ENCODE results near the gene IFNLR1.

IFNLR1 gene

GRCh38 chr1:24191860-24192259 is 4.8 kb upstream of the IFNLR1 start:
- no peak for TF ChIP-seq CTCF (IDR thresholded peaks at IDR 0.05; ENCODE audit: control insufficient read depth, insufficient read depth, low read depth, low read length, missing control alignments)
- no peak overlapping the region for H3K4me3 ChIP-seq (ENCODE audit: control insufficient read depth, low read depth, low read length)
- no peak for DNase-seq (ENCODE audit: low read depth)

- no peak for TF ChIP-seq CTCF (IDR thresholded peaks at IDR 0.05; ENCODE audit: control insufficient read depth, insufficient read depth, low read depth, low read length, missing control alignments)
- no peak overlapping the region for H3K4me3 ChIP-seq (ENCODE audit: control insufficient read depth, low read depth, low read length)
- no peak for DNase-seq (ENCODE audit: low read depth)
These were observed 3.9 kb upstream of the IFNLR1 start for GRCh38 chr1:24190983-24191461.

GRCh38 chr1:24189528-24189927 is 2.4 kb upstream of the IFNLR1 start:
- no peak for DNase-seq (ENCODE audit: low read depth)
- H3K4me3 ChIP-seq (ENCODE audit: control insufficient read depth, low read depth, low read length): no peak overlapping the region
- no peak for TF ChIP-seq CTCF (IDR thresholded peaks at IDR 0.05; ENCODE audit: control insufficient read depth, insufficient read depth, low read depth, low read length, missing control alignments)

GRCh38 chr1:24186711-24186992 is 437 bp downstream of the IFNLR1 start:
- no peak for DNase-seq (ENCODE audit: low read depth)
- no peak overlapping the region for H3K4me3 ChIP-seq (ENCODE audit: control insufficient read depth, low read depth, low read length)
- no peak for TF ChIP-seq CTCF (IDR thresholded peaks at IDR 0.05; ENCODE audit: control insufficient read depth, insufficient read depth, low read depth, low read length, missing control alignments)

GRCh38 chr1:24186031-24186710 is 918 bp downstream of the IFNLR1 start:
- no peak overlapping the region for H3K4me3 ChIP-seq (ENCODE audit: control insufficient read depth, low read depth, low read length)
- DNase-seq (ENCODE audit: low read depth): no peak
- TF ChIP-seq CTCF (IDR thresholded peaks at IDR 0.05; ENCODE audit: control insufficient read depth, insufficient read depth, low read depth, low read length, missing control alignments): no peak

- DNase-seq (ENCODE audit: low read depth): no peak
- H3K4me3 ChIP-seq (ENCODE audit: control insufficient read depth, low read depth, low read length): no peak overlapping the region
- no peak for TF ChIP-seq CTCF (IDR thresholded peaks at IDR 0.05; ENCODE audit: control insufficient read depth, insufficient read depth, low read depth, low read length, missing control alignments)
These were observed 2.0 kb downstream of the IFNLR1 start for GRCh38 chr1:24185076-24185475.

- DNase-seq (ENCODE audit: low read depth): no peak
- no peak for TF ChIP-seq CTCF (IDR thresholded peaks at IDR 0.05; ENCODE audit: control insufficient read depth, insufficient read depth, low read depth, low read length, missing control alignments)
These were observed 5.0 kb downstream of the IFNLR1 start for GRCh38 chr1:24182061-24182460.

More at GRCh38 chr1:24182061-24182460, 5.0 kb downstream of the IFNLR1 start:
- H3K4me3 ChIP-seq (ENCODE audit: control insufficient read depth, low read depth, low read length): no peak overlapping the region

Data from AG09309 (cell line).